ENCODE measurements around the gene PREB.
A peak's percentile ranks its signal among the peaks of the same experiment; 100 is the strongest.

PREB gene

DNA sequence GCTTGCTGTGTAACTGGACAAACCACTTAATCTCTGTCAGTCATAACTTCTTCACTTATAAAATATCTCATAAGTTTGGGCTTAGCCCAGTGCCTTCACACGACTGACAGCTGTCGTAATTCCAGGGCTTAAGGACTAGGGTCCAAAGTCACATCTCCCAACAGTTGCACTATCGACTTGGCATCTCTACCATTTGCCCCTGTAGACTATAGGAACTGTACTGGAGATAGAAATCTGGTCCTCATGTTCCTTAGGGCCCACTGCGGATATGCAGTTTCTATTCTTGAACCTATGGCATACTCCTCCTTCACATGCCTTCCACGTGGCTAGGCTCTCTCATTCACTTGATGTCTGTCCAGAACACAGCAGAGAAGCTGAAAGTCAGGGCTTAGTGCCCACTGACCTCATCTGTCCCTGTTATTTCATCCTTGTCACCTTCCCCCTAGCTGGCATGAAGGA lies 8.2 kb downstream of the PREB start:
- TF ChIP-seq, protein P1, sequence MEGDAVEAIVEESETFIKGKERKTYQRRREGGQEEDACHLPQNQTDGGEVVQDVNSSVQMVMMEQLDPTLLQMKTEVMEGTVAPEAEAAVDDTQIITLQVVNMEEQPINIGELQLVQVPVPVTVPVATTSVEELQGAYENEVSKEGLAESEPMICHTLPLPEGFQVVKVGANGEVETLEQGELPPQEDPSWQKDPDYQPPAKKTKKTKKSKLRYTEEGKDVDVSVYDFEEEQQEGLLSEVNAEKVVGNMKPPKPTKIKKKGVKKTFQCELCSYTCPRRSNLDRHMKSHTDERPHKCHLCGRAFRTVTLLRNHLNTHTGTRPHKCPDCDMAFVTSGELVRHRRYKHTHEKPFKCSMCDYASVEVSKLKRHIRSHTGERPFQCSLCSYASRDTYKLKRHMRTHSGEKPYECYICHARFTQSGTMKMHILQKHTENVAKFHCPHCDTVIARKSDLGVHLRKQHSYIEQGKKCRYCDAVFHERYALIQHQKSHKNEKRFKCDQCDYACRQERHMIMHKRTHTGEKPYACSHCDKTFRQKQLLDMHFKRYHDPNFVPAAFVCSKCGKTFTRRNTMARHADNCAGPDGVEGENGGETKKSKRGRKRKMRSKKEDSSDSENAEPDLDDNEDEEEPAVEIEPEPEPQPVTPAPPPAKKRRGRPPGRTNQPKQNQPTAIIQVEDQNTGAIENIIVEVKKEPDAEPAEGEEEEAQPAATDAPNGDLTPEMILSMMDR (IDR thresholded peaks at IDR 0.05; ENCODE audit: low read depth, low read length, poor library complexity, severe bottlenecking): no peak
- TF ChIP-seq EZH2phosphoT487 (IDR thresholded peaks at IDR 0.05; ENCODE audit: borderline replicate concordance, low read length): no peak
- Histone ChIP-seq H3K4me2 (ENCODE audit: low read length) (no peak overlapping the region), H3K36me3 (ENCODE audit: control insufficient read depth, low read length) (peaks cover 22% of the 10 kb centered on the region), H3K27me3 (ENCODE audit: control insufficient read depth, low read length) (peaks cover 17% of the 10 kb centered on the region), H3K4me3 (ENCODE audit: low read length) (no peak overlapping the region), H4K20me1 (ENCODE audit: control insufficient read depth, insufficient read depth, low read depth, low read length) (no peaks in the 10 kb centered on the region), H3K4me1 (ENCODE audit: control insufficient read depth, low read length) (peaks cover 11% of the 10 kb centered on the region), H3K9me3 (ENCODE audit: control insufficient read depth, insufficient read depth, low read length) (no peaks in the 10 kb centered on the region), H3K9me2 (replicated peaks; ENCODE audit: control insufficient read depth, low read length) (no peaks in the 10 kb centered on the region), H3K27ac (ENCODE audit: low read depth, low read length) (no peak overlapping the region), H3K79me2 (ENCODE audit: control insufficient read depth, low read length) (no peaks in the 10 kb centered on the region), H3F3A (ENCODE audit: control insufficient read depth, insufficient read depth) (no peaks in the 10 kb centered on the region)

DNA sequence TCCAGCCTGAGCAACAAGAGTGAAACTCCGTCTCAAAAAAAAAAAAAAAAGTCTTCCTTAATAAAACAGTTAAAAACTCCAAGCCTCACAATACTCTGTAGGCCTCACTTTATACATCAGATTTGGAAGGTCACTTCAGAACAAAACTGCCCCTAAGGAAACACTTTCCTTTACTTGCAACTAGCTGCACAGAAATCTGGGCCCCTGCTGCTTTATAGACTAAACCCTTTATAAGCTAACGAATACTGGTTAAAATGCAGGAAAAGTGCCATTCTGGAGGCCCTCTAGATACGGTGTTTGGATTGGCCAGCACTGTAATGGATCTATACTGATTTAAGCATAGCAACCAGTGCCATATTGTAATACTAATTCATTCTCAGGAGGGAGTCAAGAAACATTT lies 9.3 kb downstream of the PREB start:
- Histone ChIP-seq H3K4me3 (ENCODE audit: low read length) (no peak overlapping the region), H4K20me1 (ENCODE audit: control insufficient read depth, insufficient read depth, low read depth, low read length) (no peaks in the 10 kb centered on the region), H3K79me2 (ENCODE audit: control insufficient read depth, low read length) (no peaks in the 10 kb centered on the region), H3K27me3 (ENCODE audit: control insufficient read depth, low read length) (peaks cover 24% of the 10 kb centered on the region), H3K36me3 (ENCODE audit: control insufficient read depth, low read length) (peaks cover 11% of the 10 kb centered on the region; the same call in 1 of the 2 replicates), H3K9me2 (replicated peaks; ENCODE audit: control insufficient read depth, low read length) (no peaks in the 10 kb centered on the region), H3K27ac (ENCODE audit: low read depth, low read length) (no peak overlapping the region), H3K4me1 (ENCODE audit: control insufficient read depth, low read length) (peaks cover 11% of the 10 kb centered on the region), H3K9me3 (ENCODE audit: control insufficient read depth, insufficient read depth, low read length) (no peaks in the 10 kb centered on the region), H3F3A (ENCODE audit: control insufficient read depth, insufficient read depth) (no peaks in the 10 kb centered on the region), H3K4me2 (ENCODE audit: low read length) (no peak overlapping the region)
- no peak for TF ChIP-seq EZH2phosphoT487 (IDR thresholded peaks at IDR 0.05; ENCODE audit: borderline replicate concordance, low read length)
- TF ChIP-seq, protein P1 (IDR thresholded peaks at IDR 0.05; ENCODE audit: low read depth, low read length, poor library complexity, severe bottlenecking): no peak

DNA sequence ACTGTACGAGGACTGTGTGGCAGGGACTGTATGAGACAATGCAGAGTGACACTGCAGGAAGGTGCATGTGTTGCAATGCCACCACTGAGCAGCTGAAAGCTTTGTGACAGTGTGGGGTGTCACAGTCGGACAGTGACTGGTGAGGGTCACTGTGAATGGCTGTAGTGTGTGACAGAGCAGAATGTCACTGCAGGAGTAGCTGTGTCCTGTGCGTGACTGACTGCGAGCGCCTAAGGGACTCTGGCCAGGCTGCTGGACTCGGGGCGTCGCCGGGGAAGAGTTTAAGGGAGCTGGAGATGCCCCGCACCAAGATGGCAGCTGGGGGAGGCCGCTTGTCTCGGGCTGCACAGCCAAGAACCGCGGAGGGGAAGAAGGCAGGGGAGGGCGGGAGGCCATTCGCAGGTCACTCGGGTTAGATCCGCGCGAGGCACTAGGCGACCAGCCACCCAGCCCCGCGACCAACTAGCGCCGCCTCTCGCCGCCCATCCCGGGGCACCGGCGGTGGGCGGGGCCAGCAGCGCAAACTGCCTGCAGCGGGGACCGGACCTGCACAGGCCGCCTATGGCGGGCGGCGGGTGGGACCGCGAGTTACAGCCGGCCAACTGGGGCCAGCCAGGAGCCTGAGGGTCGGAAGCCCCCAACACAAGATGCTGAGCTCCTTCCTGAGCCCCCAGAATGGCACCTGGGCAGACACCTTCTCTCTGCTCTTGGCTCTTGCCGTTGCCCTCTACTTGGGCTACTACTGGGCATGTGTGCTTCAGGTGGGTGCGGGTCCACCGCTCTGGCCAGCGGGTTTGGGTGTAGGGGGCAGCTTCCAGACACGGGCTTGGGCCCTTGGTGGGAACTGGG lies 10.9 kb downstream of the PREB start, which contains the start of gene ABHD1:
Gene ABHD1, plus strand, starts transcription at position 514 of the 849 bp plus-strand sequence. Its CDS starts 134 bp downstream, at position 648.
- no peaks in the 10 kb centered on the region for H3K9me3 ChIP-seq (ENCODE audit: control insufficient read depth, insufficient read depth, low read length)
- H3K4me1 ChIP-seq (ENCODE audit: control insufficient read depth, low read length): peaks cover 13% of the 10 kb centered on the region

More for the DNA sequence above, 10.9 kb downstream of the PREB start, which contains the start of gene ABHD1:
- Histone ChIP-seq H3K4me2 (ENCODE audit: low read length) (peak within 1 kb of the TSS; percentile 71), H3K4me3 (ENCODE audit: low read length) (peak within 1 kb of the TSS; percentile 61), H4K20me1 (ENCODE audit: control insufficient read depth, insufficient read depth, low read depth, low read length) (no peaks in the 10 kb centered on the region), H3F3A (ENCODE audit: control insufficient read depth, insufficient read depth) (no peaks in the 10 kb centered on the region), H3K36me3 (ENCODE audit: control insufficient read depth, low read length) (no peaks in the 10 kb centered on the region), H3K9me2 (replicated peaks; ENCODE audit: control insufficient read depth, low read length) (no peaks in the 10 kb centered on the region), H3K79me2 (ENCODE audit: control insufficient read depth, low read length) (no peaks in the 10 kb centered on the region), H3K27me3 (ENCODE audit: control insufficient read depth, low read length) (peaks cover 29% of the 10 kb centered on the region), H3K27ac (ENCODE audit: low read depth, low read length) (no peak within 1 kb of the TSS)
- TF ChIP-seq, protein P1 (IDR thresholded peaks at IDR 0.05; ENCODE audit: low read depth, low read length, poor library complexity, severe bottlenecking): peak; percentile 13
- TF ChIP-seq EZH2phosphoT487 (IDR thresholded peaks at IDR 0.05; ENCODE audit: borderline replicate concordance, low read length): no peak
